Medulla oblongata (tissue), 1 donor: Measurements from ENCODE around the gene STX8.
"Not testable (repeated sequence)": the region's sequence is repeated elsewhere in the genome, so short reads cannot be mapped to it uniquely, and the experiment has no call there.

Source experiments
- DNase-seq: peaks from one replicate; pipeline ENCODE4 v3.0.0-alpha.2; 2015; ENCODE audit errors: extremely low spot score

The STX8 gene

GRCh38 chr17:9266031-9266680, 309.5 kb downstream of the STX8 start:
- no peak for DNase-seq

- DNase-seq, result no peak
Measured at GRCh38 chr17:9261081-9262012, 314.3 kb downstream of the STX8 start.

GRCh38 chr17:9259419-9259818, 316.2 kb downstream of the STX8 start:
- no peak for DNase-seq

GRCh38 chr17:9258115-9259015, 317.3 kb downstream of the STX8 start:
- DNase-seq, result no peak

- DNase-seq, result not testable (repeated sequence)
Measured at GRCh38 chr17:9257630-9257965, 318.0 kb downstream of the STX8 start.

- DNase-seq, result no peak
Measured at GRCh38 chr17:9256751-9257629, 318.6 kb downstream of the STX8 start.

- no peak for DNase-seq
Measured at GRCh38 chr17:9256361-9256750, 319.3 kb downstream of the STX8 start.

- DNase-seq, result no peak
Measured at GRCh38 chr17:9255833-9256232, 319.8 kb downstream of the STX8 start.

GRCh38 chr17:9254841-9255240, 320.8 kb downstream of the STX8 start:
- DNase-seq, result no peak

- DNase-seq, result no peak
Measured at GRCh38 chr17:9253308-9253707, 322.3 kb downstream of the STX8 start.

GRCh38 chr17:9251273-9251672, 324.3 kb downstream of the STX8 start:
- DNase-seq, result no peak

- no peak for DNase-seq
Measured at GRCh38 chr17:9249245-9249953, 326.2 kb downstream of the STX8 start.

GRCh38 chr17:9247401-9247938, 328.1 kb downstream of the STX8 start:
- DNase-seq, result peak; percentile 86

GRCh38 chr17:9244066-9245052, 331.3 kb downstream of the STX8 start:
- DNase-seq, result no peak

- DNase-seq, result no peak
Measured at GRCh38 chr17:9242983-9243382, 332.6 kb downstream of the STX8 start.

GRCh38 chr17:9242497-9242881, 333.1 kb downstream of the STX8 start:
- DNase-seq, result no peak

- DNase-seq, result no peak
Measured at GRCh38 chr17:9241774-9242496, 333.7 kb downstream of the STX8 start.

- DNase-seq, result peak; percentile 88
Measured at GRCh38 chr17:9241371-9241712, 334.3 kb downstream of the STX8 start.
